DOHH2 (cell line): ENCODE results near the gene FPR2.

Experiments
- H3F3A ChIP-seq: fragments of 200-600 bp; sonication (generic), shearing (Covaris generic); 2 replicates; pipeline ENCODE4 v1.6.0; 2016; ENCODE audit warnings: antibody characterized with exemption, mild to moderate bottlenecking; ENCODE audit not compliant: control insufficient read depth, insufficient read depth
- H3K27ac ChIP-seq: fragments of 200-600 bp; sonication (generic); 2 replicates; pipeline ENCODE4 v1.5.1; 2014; ENCODE audit warnings: low read depth, mild to moderate bottlenecking, low read length, moderate library complexity
- H3K27me3 ChIP-seq: fragments of 200-600 bp; sonication (generic); 2 replicates; pipeline ENCODE4 v1.6.1; 2014; ENCODE audit warnings: mild to moderate bottlenecking, low read length, mixed read lengths; ENCODE audit not compliant: control insufficient read depth
- H3K36me3 ChIP-seq: fragments of 200-600 bp; sonication (generic); 2 replicates; pipeline ENCODE4 v1.6.1; 2014; ENCODE audit warnings: mild to moderate bottlenecking, low read length, moderate library complexity, mixed read lengths; ENCODE audit not compliant: control insufficient read depth
- H3K4me1 ChIP-seq: fragments of 200-600 bp; sonication (generic); 2 replicates; pipeline ENCODE4 v1.6.1; 2014; ENCODE audit warnings: mild to moderate bottlenecking, low read length, mixed read lengths; ENCODE audit not compliant: control insufficient read depth
- H3K4me2 ChIP-seq: fragments of 200-600 bp; sonication (generic); 2 replicates; pipeline ENCODE4 v1.6.0; 2014; ENCODE audit warnings: mild to moderate bottlenecking, low read length, moderate library complexity
- H3K4me3 ChIP-seq: fragments of 200-600 bp; sonication (generic); 2 replicates; pipeline ENCODE4 v1.5.1; 2014; ENCODE audit warnings: mild to moderate bottlenecking, low read length, mixed read lengths
- H3K79me2 ChIP-seq: fragments of 200-600 bp; sonication (generic); 2 replicates; pipeline ENCODE4 v1.6.1; 2014; ENCODE audit warnings: mild to moderate bottlenecking, low read length, mixed read lengths; ENCODE audit not compliant: control insufficient read depth
- H3K9me2 ChIP-seq: fragments of 200-600 bp; sonication (generic); replicated peaks from 2 replicates; pipeline ENCODE4 v1.6.1; 2014; ENCODE audit warnings: mild to moderate bottlenecking, low read length, mixed read lengths; ENCODE audit not compliant: control insufficient read depth
- H3K9me3 ChIP-seq: fragments of 200-600 bp; sonication (generic); 2 replicates; pipeline ENCODE4 v1.6.1; 2014; ENCODE audit warnings: antibody characterized with exemption, low read length, mixed read lengths; ENCODE audit not compliant: control insufficient read depth, insufficient read depth
- H4K20me1 ChIP-seq: fragments of 200-600 bp; sonication (generic); 2 replicates; pipeline ENCODE4 v1.6.0; 2014; ENCODE audit warnings: low read depth, mild to moderate bottlenecking, antibody characterized with exemption, low read length, moderate library complexity; ENCODE audit not compliant: control insufficient read depth, insufficient read depth
- EZH2phosphoT487 ChIP-seq: fragments of 200-600 bp; sonication (generic); IDR thresholded peaks from 2 replicates; pipeline ENCODE4 v1.6.1; 2017; ENCODE audit warnings: borderline replicate concordance, mild to moderate bottlenecking, antibody characterized with exemption, low read length, moderate library complexity, mixed read lengths
- TF ChIP-seq, protein P1 (sequence below): fragments of 200-600 bp; sonication (generic); IDR thresholded peaks from one replicate; pipeline ENCODE4 v1.5.1; 2014; ENCODE audit warnings: antibody characterized with exemption, mild to moderate bottlenecking, low read depth, low read length; ENCODE audit not compliant: poor library complexity, severe bottlenecking

Gene FPR2

DNA sequence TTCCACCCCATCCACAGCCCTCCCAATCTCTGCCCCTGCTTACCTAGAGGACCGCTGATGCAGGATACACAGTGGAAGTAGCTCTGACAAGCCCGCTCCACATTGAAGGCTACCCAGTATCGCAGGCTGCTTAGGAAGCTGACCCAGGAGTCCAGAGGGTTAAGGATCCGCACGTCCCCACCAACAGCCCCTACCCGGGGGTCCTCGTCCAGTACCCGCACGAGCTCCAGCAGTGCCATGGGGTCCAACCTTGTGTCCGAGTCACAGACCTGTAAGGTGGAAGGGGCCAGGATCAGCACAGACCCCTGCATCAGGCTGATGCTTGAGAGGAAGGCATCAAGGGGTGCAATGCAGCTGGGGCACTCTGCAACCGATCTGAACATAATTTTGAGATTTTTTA lies 44.1 kb upstream of the FPR2 start:
- H3K4me1 ChIP-seq = peaks cover 10% of the 10 kb centered on the region
- no peak overlapping the region for H3K4me2 ChIP-seq
- H3K79me2 ChIP-seq = no peaks in the 10 kb centered on the region
- H3F3A ChIP-seq = no peaks in the 10 kb centered on the region
- no peaks in the 10 kb centered on the region for H3K9me3 ChIP-seq
- no peak overlapping the region for H3K27ac ChIP-seq
- no peaks in the 10 kb centered on the region for H3K36me3 ChIP-seq
- no peaks in the 10 kb centered on the region for H4K20me1 ChIP-seq
- H3K9me2 ChIP-seq = no peaks in the 10 kb centered on the region
- no peak for TF ChIP-seq EZH2phosphoT487
- TF ChIP-seq, protein P1, sequence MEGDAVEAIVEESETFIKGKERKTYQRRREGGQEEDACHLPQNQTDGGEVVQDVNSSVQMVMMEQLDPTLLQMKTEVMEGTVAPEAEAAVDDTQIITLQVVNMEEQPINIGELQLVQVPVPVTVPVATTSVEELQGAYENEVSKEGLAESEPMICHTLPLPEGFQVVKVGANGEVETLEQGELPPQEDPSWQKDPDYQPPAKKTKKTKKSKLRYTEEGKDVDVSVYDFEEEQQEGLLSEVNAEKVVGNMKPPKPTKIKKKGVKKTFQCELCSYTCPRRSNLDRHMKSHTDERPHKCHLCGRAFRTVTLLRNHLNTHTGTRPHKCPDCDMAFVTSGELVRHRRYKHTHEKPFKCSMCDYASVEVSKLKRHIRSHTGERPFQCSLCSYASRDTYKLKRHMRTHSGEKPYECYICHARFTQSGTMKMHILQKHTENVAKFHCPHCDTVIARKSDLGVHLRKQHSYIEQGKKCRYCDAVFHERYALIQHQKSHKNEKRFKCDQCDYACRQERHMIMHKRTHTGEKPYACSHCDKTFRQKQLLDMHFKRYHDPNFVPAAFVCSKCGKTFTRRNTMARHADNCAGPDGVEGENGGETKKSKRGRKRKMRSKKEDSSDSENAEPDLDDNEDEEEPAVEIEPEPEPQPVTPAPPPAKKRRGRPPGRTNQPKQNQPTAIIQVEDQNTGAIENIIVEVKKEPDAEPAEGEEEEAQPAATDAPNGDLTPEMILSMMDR = no peak
- no peak overlapping the region for H3K4me3 ChIP-seq
- H3K27me3 ChIP-seq = no peaks in the 10 kb centered on the region

DNA sequence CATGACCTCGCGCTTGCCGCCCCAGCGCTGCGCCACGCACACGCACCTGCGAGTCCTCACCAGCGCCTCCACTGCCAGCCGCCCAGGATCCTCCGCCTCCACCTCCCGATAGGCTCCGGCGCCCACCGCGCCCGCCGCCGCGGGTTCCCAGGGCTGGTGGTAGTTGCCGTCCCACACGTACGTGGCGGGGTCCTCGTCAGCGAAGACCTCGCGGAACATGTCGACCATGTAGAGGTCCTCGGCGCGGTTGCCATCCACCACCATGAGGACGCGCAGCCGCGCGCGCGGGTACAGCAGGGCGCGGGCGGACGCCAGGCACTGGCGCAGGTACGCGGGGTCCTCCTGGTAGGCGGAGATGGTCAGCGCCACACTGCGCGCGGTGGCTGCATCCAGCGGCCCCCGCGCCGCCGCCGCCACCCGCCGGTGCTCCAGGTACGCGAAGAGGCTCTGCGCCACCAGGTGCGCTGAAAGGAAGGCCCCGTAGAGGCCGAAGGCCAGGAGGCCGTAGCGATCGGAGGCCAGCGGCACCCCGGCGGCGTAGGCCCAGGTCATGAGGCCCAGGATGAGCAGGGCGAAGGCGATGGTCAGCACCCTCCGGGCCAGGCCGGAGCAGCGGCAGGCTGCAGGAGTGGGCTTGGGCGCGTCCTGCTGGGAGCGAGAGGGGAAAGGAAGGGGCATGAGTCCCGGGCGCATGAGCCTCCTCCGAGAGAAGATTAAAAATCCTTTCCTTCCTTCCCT lies 41.6 kb upstream of the FPR2 start:
- H4K20me1 ChIP-seq = no peaks in the 10 kb centered on the region
- H3K4me2 ChIP-seq = no peak overlapping the region
- TF ChIP-seq, protein P1 = no peak
- no peak for TF ChIP-seq EZH2phosphoT487
- H3K79me2 ChIP-seq = no peaks in the 10 kb centered on the region
- H3K4me1 ChIP-seq = peaks cover 15% of the 10 kb centered on the region
- H3K27me3 ChIP-seq = peaks cover 5% of the 10 kb centered on the region; the same call in 1 of the 2 replicates
- no peak overlapping the region for H3K4me3 ChIP-seq
- no peak overlapping the region for H3K27ac ChIP-seq
- H3K36me3 ChIP-seq = no peaks in the 10 kb centered on the region
- no peaks in the 10 kb centered on the region for H3K9me3 ChIP-seq
- no peaks in the 10 kb centered on the region for H3F3A ChIP-seq
- H3K9me2 ChIP-seq = no peaks in the 10 kb centered on the region

- H3K9me2 ChIP-seq = no peaks in the 10 kb centered on the region
- TF ChIP-seq, protein P1 = no peak
- TF ChIP-seq EZH2phosphoT487 = no peak
- H3K79me2 ChIP-seq = no peaks in the 10 kb centered on the region
- no peak overlapping the region; the same call in 1 of the 2 replicates for H3K4me2 ChIP-seq
- H4K20me1 ChIP-seq = no peaks in the 10 kb centered on the region
- peaks cover 7% of the 10 kb centered on the region; the same call in 1 of the 2 replicates for H3K27me3 ChIP-seq
- H3K4me3 ChIP-seq = no peak overlapping the region
- H3K27ac ChIP-seq = no peak overlapping the region
- H3F3A ChIP-seq = no peaks in the 10 kb centered on the region
- no peaks in the 10 kb centered on the region for H3K9me3 ChIP-seq
- H3K36me3 ChIP-seq = no peaks in the 10 kb centered on the region
- peaks cover 15% of the 10 kb centered on the region for H3K4me1 ChIP-seq
Measured at GRCh38 chr19:51721905-51722304, 39.1 kb upstream of the FPR2 start.
